ENCODE measurements around the gene SGF29.

GRCh38 chr16:28554634-28555423 is 1.1 kb downstream of the SGF29 start:
- TF ChIP-seq SPI1 (IDR thresholded peaks at IDR 0.05; ENCODE audit: borderline replicate concordance, low read depth, low read length): no peak
- no peak for TF ChIP-seq DDX20 (tag; IDR thresholded peaks at IDR 0.05; ENCODE audit: low read depth)
- TF ChIP-seq GTF2F1 (IDR thresholded peaks at IDR 0.05; ENCODE audit: low read depth, low read length): no peak
- no peak for TF ChIP-seq ZNF274 (IDR thresholded peaks at IDR 0.05; ENCODE audit: borderline replicate concordance, low read depth, low read length)
- no peak for TF ChIP-seq FOXO4 (CRISPR knock-in tag; IDR thresholded peaks at IDR 0.05)
- TF ChIP-seq UBTF (IDR thresholded peaks at IDR 0.05; ENCODE audit: borderline replicate concordance in 1 of 2, low read depth in 2 of 2, low read length in 2 of 2): no peak
- no peak for TF ChIP-seq SMARCE1 (IDR thresholded peaks at IDR 0.05)
- no peak for TF ChIP-seq ELF4 (CRISPR knock-in tag; IDR thresholded peaks at IDR 0.05)
- TF ChIP-seq EZH2 (IDR thresholded peaks at IDR 0.05; ENCODE audit: borderline replicate concordance, low read depth, low read length): no peak
- TF ChIP-seq EP300 (IDR thresholded peaks at IDR 0.05; ENCODE audit: low read length): no peak
